ENCODE data around the gene NUDT7.

NUDT7 gene

DNA sequence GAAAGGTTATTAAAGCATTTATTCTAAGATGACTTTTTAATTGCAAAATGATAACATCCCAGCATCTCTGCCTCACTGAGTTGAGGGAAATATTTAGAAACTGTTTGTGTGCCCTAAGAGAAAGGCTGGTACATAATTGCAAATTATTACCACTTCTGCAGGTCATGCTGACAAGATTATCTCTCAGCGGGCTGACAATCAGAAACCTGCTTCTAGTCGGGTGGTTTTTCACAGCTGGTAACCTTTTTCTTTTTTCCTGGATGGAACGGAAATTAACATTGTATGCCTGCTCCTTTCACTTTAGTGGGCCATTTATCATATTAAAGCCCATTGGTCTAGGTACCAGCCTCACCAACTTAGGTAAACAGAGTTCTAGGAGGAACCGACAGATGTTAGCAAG is 17.0 kb upstream of the NUDT7 start:
- Histone ChIP-seq H2BK15ac (ENCODE audit: low read depth, poor library complexity, severe bottlenecking) (no peak overlapping the region), H2BK5ac (ENCODE audit: low read depth, low read length, poor library complexity, severe bottlenecking) (no peak overlapping the region), H3K14ac (ENCODE audit: low read length in 2 of 2) (no peak overlapping the region), H3K4ac (ENCODE audit: low read depth in 1 of 2, low read length in 2 of 2) (no peak overlapping the region), H3K23ac (ENCODE audit: low read length in 2 of 2) (no peak overlapping the region), H3K36me3 (ENCODE audit: control insufficient read depth in 1 of 2, insufficient read depth in 2 of 2, low read depth in 1 of 2, low read length in 2 of 2) (no peaks in the 10 kb centered on the region), H3K18ac (ENCODE audit: low read depth in 1 of 2, low read length in 2 of 2) (no peak overlapping the region), H4K8ac (ENCODE audit: low read length) (no peak overlapping the region), H3K79me1 (replicated peaks; ENCODE audit: low read length, poor library complexity, severe bottlenecking) (no peaks in the 10 kb centered on the region), H3K9ac (ENCODE audit: low read length) (no peak overlapping the region), H3K27ac (ENCODE audit: low read length, poor library complexity, severe bottlenecking) (no peak overlapping the region), H2BK120ac (ENCODE audit: low read depth, low read length) (no peak overlapping the region), H3K27me3 (ENCODE audit: control insufficient read depth in 1 of 2, insufficient read depth in 1 of 2, low read length in 2 of 2) (peaks cover 0 to 6% of the 10 kb centered on the region in 2 experiments), H3K4me3 (ENCODE audit: insufficient read depth in 1 of 2, low read depth in 1 of 2, low read length in 2 of 2) (no peak overlapping the region), H3K9me3 (ENCODE audit: control insufficient read depth, low read length) (no peaks in the 10 kb centered on the region), H3K4me2 (ENCODE audit: low read length, poor library complexity, severe bottlenecking) (no peak overlapping the region), H2AK5ac (ENCODE audit: low read length, severe bottlenecking) (no peak overlapping the region), H2BK12ac (ENCODE audit: low read length in 2 of 2) (no peak overlapping the region), H4K91ac (ENCODE audit: low read length) (no peak overlapping the region), H3K4me1 (ENCODE audit: control insufficient read depth, insufficient read depth, low read depth, low read length) (no peaks in the 10 kb centered on the region), H2AFZ (ENCODE audit: low read depth, low read length) (no peak overlapping the region)
- no peak for DNase-seq
- 87% methylated on average over 4 of the region's 4 CpGs for WGBS

DNA sequence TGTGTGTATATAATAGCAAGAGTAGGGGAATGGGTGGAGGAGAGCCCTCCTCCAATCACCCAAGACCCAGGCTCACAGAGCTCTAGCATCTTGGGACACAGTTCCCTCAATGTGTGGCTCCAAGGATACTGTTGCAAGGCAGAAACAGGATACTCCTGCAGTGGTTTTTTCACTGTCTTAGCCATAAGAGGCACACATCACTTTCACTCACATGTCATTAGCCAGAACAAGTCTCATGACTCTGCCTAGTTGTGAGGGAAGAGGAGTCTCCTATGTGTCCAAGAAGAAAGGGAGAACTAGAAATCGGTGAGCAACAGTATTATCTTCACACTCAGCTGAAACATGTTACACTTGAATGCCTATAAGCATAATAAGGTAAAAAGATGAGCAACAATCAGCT is 11.1 kb upstream of the NUDT7 start:
- Histone ChIP-seq H3K79me1 (replicated peaks; ENCODE audit: low read length, poor library complexity, severe bottlenecking) (no peaks in the 10 kb centered on the region), H3K27ac (ENCODE audit: low read length, poor library complexity, severe bottlenecking) (no peak overlapping the region), H3K9me3 (ENCODE audit: control insufficient read depth, low read length) (no peaks in the 10 kb centered on the region), H3K27me3 (ENCODE audit: control insufficient read depth in 1 of 2, insufficient read depth in 1 of 2, low read length in 2 of 2) (peaks cover 0 to 6% of the 10 kb centered on the region in 2 experiments), H2BK5ac (ENCODE audit: low read depth, low read length, poor library complexity, severe bottlenecking) (no peak overlapping the region), H4K8ac (ENCODE audit: low read length) (peak overlapping the region; percentile 33), H3K18ac (ENCODE audit: low read depth in 1 of 2, low read length in 2 of 2) (no peak overlapping the region), H3K23ac (ENCODE audit: low read length in 2 of 2) (no peak overlapping the region), H3K4me3 (ENCODE audit: insufficient read depth in 1 of 2, low read depth in 1 of 2, low read length in 2 of 2) (no peak overlapping the region), H3K14ac (ENCODE audit: low read length in 2 of 2) (no peak overlapping the region), H2BK15ac (ENCODE audit: low read depth, poor library complexity, severe bottlenecking) (no peak overlapping the region), H3K9ac (ENCODE audit: low read length) (no peak overlapping the region), H3K36me3 (ENCODE audit: control insufficient read depth in 1 of 2, insufficient read depth in 2 of 2, low read depth in 1 of 2, low read length in 2 of 2) (no peaks in the 10 kb centered on the region), H2AK5ac (ENCODE audit: low read length, severe bottlenecking) (no peak overlapping the region), H4K91ac (ENCODE audit: low read length) (no peak overlapping the region), H2BK120ac (ENCODE audit: low read depth, low read length) (no peak overlapping the region), H3K4me1 (ENCODE audit: control insufficient read depth, insufficient read depth, low read depth, low read length) (no peaks in the 10 kb centered on the region), H3K4me2 (ENCODE audit: low read length, poor library complexity, severe bottlenecking) (no peak overlapping the region), H3K4ac (ENCODE audit: low read depth in 1 of 2, low read length in 2 of 2) (no peak overlapping the region), H2AFZ (ENCODE audit: low read depth, low read length) (no peak overlapping the region), H2BK12ac (ENCODE audit: low read length in 2 of 2) (no peak overlapping the region)
- no peak for DNase-seq
- no CpG with 5 or more reads among the region's 1 CpG for WGBS

- Histone ChIP-seq H3K9ac (ENCODE audit: low read length) (no peak overlapping the region), H2BK5ac (ENCODE audit: low read depth, low read length, poor library complexity, severe bottlenecking) (no peak overlapping the region), H3K18ac (ENCODE audit: low read depth in 1 of 2, low read length in 2 of 2) (no peak overlapping the region), H3K36me3 (ENCODE audit: control insufficient read depth in 1 of 2, insufficient read depth in 2 of 2, low read depth in 1 of 2, low read length in 2 of 2) (no peaks in the 10 kb centered on the region), H3K9me3 (ENCODE audit: control insufficient read depth, low read length) (no peaks in the 10 kb centered on the region), H3K4me3 (ENCODE audit: insufficient read depth in 1 of 2, low read depth in 1 of 2, low read length in 2 of 2) (peak overlapping the region in 1 of 2 experiments; percentile 4), H4K8ac (ENCODE audit: low read length) (no peak overlapping the region), H3K4me2 (ENCODE audit: low read length, poor library complexity, severe bottlenecking) (no peak overlapping the region), H2AFZ (ENCODE audit: low read depth, low read length) (no peak overlapping the region), H2BK15ac (ENCODE audit: low read depth, poor library complexity, severe bottlenecking) (no peak overlapping the region), H3K4me1 (ENCODE audit: control insufficient read depth, insufficient read depth, low read depth, low read length) (no peaks in the 10 kb centered on the region), H3K23ac (ENCODE audit: low read length in 2 of 2) (no peak overlapping the region), H3K4ac (ENCODE audit: low read depth in 1 of 2, low read length in 2 of 2) (no peak overlapping the region), H3K27ac (ENCODE audit: low read length, poor library complexity, severe bottlenecking) (no peak overlapping the region), H3K14ac (ENCODE audit: low read length in 2 of 2) (no peak overlapping the region), H4K91ac (ENCODE audit: low read length) (no peak overlapping the region), H2AK5ac (ENCODE audit: low read length, severe bottlenecking) (no peak overlapping the region), H2BK120ac (ENCODE audit: low read depth, low read length) (no peak overlapping the region), H3K79me1 (replicated peaks; ENCODE audit: low read length, poor library complexity, severe bottlenecking) (no peaks in the 10 kb centered on the region), H2BK12ac (ENCODE audit: low read length in 2 of 2) (no peak overlapping the region), H3K27me3 (ENCODE audit: control insufficient read depth in 1 of 2, insufficient read depth in 1 of 2, low read length in 2 of 2) (peaks cover 0 to 6% of the 10 kb centered on the region in 2 experiments)
- peak; percentile 7 for DNase-seq
- 70% methylated on average over 5 of the region's 5 CpGs for WGBS
Observed at GRCh38 chr16:77711775-77712174, 10.5 kb upstream of the NUDT7 start.

GRCh38 chr16:77715145-77715544 is 7.2 kb upstream of the NUDT7 start:
- 86% methylated on average over 3 of the region's 5 CpGs for WGBS

More at GRCh38 chr16:77715145-77715544, 7.2 kb upstream of the NUDT7 start:
- Histone ChIP-seq H3K27ac (ENCODE audit: low read length, poor library complexity, severe bottlenecking) (no peak overlapping the region), H3K9me3 (ENCODE audit: control insufficient read depth, low read length) (no peaks in the 10 kb centered on the region), H3K79me1 (replicated peaks; ENCODE audit: low read length, poor library complexity, severe bottlenecking) (no peaks in the 10 kb centered on the region), H3K4me3 (ENCODE audit: insufficient read depth in 1 of 2, low read depth in 1 of 2, low read length in 2 of 2) (no peak overlapping the region), H4K91ac (ENCODE audit: low read length) (no peak overlapping the region), H2AK5ac (ENCODE audit: low read length, severe bottlenecking) (no peak overlapping the region), H3K23ac (ENCODE audit: low read length in 2 of 2) (no peak overlapping the region), H2AFZ (ENCODE audit: low read depth, low read length) (no peak overlapping the region), H3K14ac (ENCODE audit: low read length in 2 of 2) (no peak overlapping the region), H3K4me1 (ENCODE audit: control insufficient read depth, insufficient read depth, low read depth, low read length) (no peaks in the 10 kb centered on the region), H3K36me3 (ENCODE audit: control insufficient read depth in 1 of 2, insufficient read depth in 2 of 2, low read depth in 1 of 2, low read length in 2 of 2) (no peaks in the 10 kb centered on the region), H3K9ac (ENCODE audit: low read length) (no peak overlapping the region), H4K8ac (ENCODE audit: low read length) (no peak overlapping the region), H2BK15ac (ENCODE audit: low read depth, poor library complexity, severe bottlenecking) (no peak overlapping the region), H3K27me3 (ENCODE audit: control insufficient read depth in 1 of 2, insufficient read depth in 1 of 2, low read length in 2 of 2) (no peaks in the 10 kb centered on the region), H2BK120ac (ENCODE audit: low read depth, low read length) (no peak overlapping the region), H2BK12ac (ENCODE audit: low read length in 2 of 2) (no peak overlapping the region), H2BK5ac (ENCODE audit: low read depth, low read length, poor library complexity, severe bottlenecking) (no peak overlapping the region), H3K18ac (ENCODE audit: low read depth in 1 of 2, low read length in 2 of 2) (no peak overlapping the region), H3K4me2 (ENCODE audit: low read length, poor library complexity, severe bottlenecking) (no peak overlapping the region), H3K4ac (ENCODE audit: low read depth in 1 of 2, low read length in 2 of 2) (no peak overlapping the region)
- DNase-seq, result no peak
